Measurements from ENCODE around the gene GPR161.

Gene GPR161

GRCh38 chr1:168054117-168054516 is 82.6 kb downstream of the GPR161 start:
- H3K9me3 Mint-ChIP-seq, result no peaks in the 10 kb centered on the region
- no peak for DNase-seq
- no peak overlapping the region for H3K4me3 Mint-ChIP-seq
- ATAC-seq (replicated peaks), result no peak
- H3K36me3 Mint-ChIP-seq (ENCODE audit: insufficient read depth), result peaks cover 12% of the 10 kb centered on the region
- H3K27me3 Mint-ChIP-seq, result no peaks in the 10 kb centered on the region
- H3K27ac Mint-ChIP-seq, result peak overlapping the region; percentile 7 to 23
- H3K4me1 Mint-ChIP-seq (ENCODE audit: low read depth in 2 of 2), result peaks cover 11 to 12% of the 10 kb centered on the region in 2 donors

GRCh38 chr1:168053681-168054080 is 83.0 kb downstream of the GPR161 start:
- H3K27ac Mint-ChIP-seq, result peak overlapping the region; percentile 7 to 23
- H3K4me1 Mint-ChIP-seq (ENCODE audit: low read depth in 2 of 2), result peaks cover 11 to 12% of the 10 kb centered on the region in 2 donors
- H3K9me3 Mint-ChIP-seq, result no peaks in the 10 kb centered on the region
- no peaks in the 10 kb centered on the region for H3K27me3 Mint-ChIP-seq
- H3K36me3 Mint-ChIP-seq (ENCODE audit: insufficient read depth), result peaks cover 13% of the 10 kb centered on the region
- DNase-seq (no peak), ATAC-seq (replicated peaks) (peak; percentile 36)
- no peak overlapping the region for H3K4me3 Mint-ChIP-seq

GRCh38 chr1:168050880-168051279 is 85.8 kb downstream of the GPR161 start:
- peak overlapping the region in 1 of 2 donors; percentile 27 for H3K27ac Mint-ChIP-seq
- no peak for ATAC-seq (replicated peaks)
- peaks cover 13% of the 10 kb centered on the region for H3K36me3 Mint-ChIP-seq (ENCODE audit: insufficient read depth)
- H3K4me3 Mint-ChIP-seq, result no peak overlapping the region
- H3K4me1 Mint-ChIP-seq (ENCODE audit: low read depth in 2 of 2), result peaks cover 11 to 12% of the 10 kb centered on the region in 2 donors
- H3K27me3 Mint-ChIP-seq, result no peaks in the 10 kb centered on the region
- DNase-seq, result no peak
- H3K9me3 Mint-ChIP-seq, result no peaks in the 10 kb centered on the region

GRCh38 chr1:168050307-168050706 is 86.4 kb downstream of the GPR161 start:
- Mint-ChIP-seq H3K4me3 (no peak overlapping the region), H3K27me3 (no peaks in the 10 kb centered on the region), H3K4me1 (ENCODE audit: low read depth in 2 of 2) (peaks cover 11 to 12% of the 10 kb centered on the region in 2 donors), H3K27ac (peak overlapping the region in 1 of 2 donors; percentile 27), H3K9me3 (no peaks in the 10 kb centered on the region), H3K36me3 (ENCODE audit: insufficient read depth) (peaks cover 13% of the 10 kb centered on the region)
- ATAC-seq (replicated peaks) (no peak), DNase-seq (no peak)

GRCh38 chr1:168045311-168045710 is 91.4 kb downstream of the GPR161 start:
- Mint-ChIP-seq H3K27ac (no peak overlapping the region), H3K4me3 (no peak overlapping the region), H3K36me3 (ENCODE audit: insufficient read depth) (peaks cover 25% of the 10 kb centered on the region), H3K4me1 (ENCODE audit: low read depth in 2 of 2) (no peaks in the 10 kb centered on the region), H3K27me3 (no peaks in the 10 kb centered on the region), H3K9me3 (no peaks in the 10 kb centered on the region)
- DNase-seq (no peak), ATAC-seq (replicated peaks) (no peak)

- Mint-ChIP-seq H3K27me3 (no peaks in the 10 kb centered on the region), H3K9me3 (no peaks in the 10 kb centered on the region), H3K4me3 (no peak overlapping the region), H3K36me3 (ENCODE audit: insufficient read depth) (peaks cover 15% of the 10 kb centered on the region), H3K4me1 (ENCODE audit: low read depth in 2 of 2) (no peaks in the 10 kb centered on the region), H3K27ac (no peak overlapping the region)
- no peak for ATAC-seq (replicated peaks)
- no peak for DNase-seq
Observed at GRCh38 chr1:168042362-168042761, 94.4 kb downstream of the GPR161 start.

GRCh38 chr1:168035345-168035744 is 101.4 kb downstream of the GPR161 start:
- Mint-ChIP-seq H3K36me3 (ENCODE audit: insufficient read depth) (peaks cover 4% of the 10 kb centered on the region), H3K4me1 (ENCODE audit: low read depth in 2 of 2) (no peaks in the 10 kb centered on the region), H3K27me3 (no peaks in the 10 kb centered on the region), H3K4me3 (no peak overlapping the region), H3K9me3 (no peaks in the 10 kb centered on the region), H3K27ac (no peak overlapping the region)
- no peak for DNase-seq
- no peak for ATAC-seq (replicated peaks)

- Mint-ChIP-seq H3K27me3 (no peaks in the 10 kb centered on the region), H3K4me1 (ENCODE audit: low read depth in 2 of 2) (no peaks in the 10 kb centered on the region), H3K27ac (no peak overlapping the region), H3K4me3 (no peak overlapping the region), H3K9me3 (no peaks in the 10 kb centered on the region), H3K36me3 (ENCODE audit: insufficient read depth) (peaks cover 4% of the 10 kb centered on the region)
- DNase-seq, result no peak
- ATAC-seq (replicated peaks), result no peak
Observed at GRCh38 chr1:168032029-168032428, 104.7 kb downstream of the GPR161 start.

GRCh38 chr1:168031627-168032026 is 105.1 kb downstream of the GPR161 start:
- ATAC-seq (replicated peaks) (no peak), DNase-seq (no peak)
- Mint-ChIP-seq H3K4me1 (ENCODE audit: low read depth in 2 of 2) (no peaks in the 10 kb centered on the region), H3K4me3 (no peak overlapping the region), H3K27ac (no peak overlapping the region), H3K9me3 (no peaks in the 10 kb centered on the region), H3K36me3 (ENCODE audit: insufficient read depth) (peaks cover 4% of the 10 kb centered on the region), H3K27me3 (no peaks in the 10 kb centered on the region)

- Mint-ChIP-seq H3K9me3 (no peaks in the 10 kb centered on the region), H3K36me3 (ENCODE audit: insufficient read depth) (peaks cover 4% of the 10 kb centered on the region), H3K27ac (no peak overlapping the region), H3K4me1 (ENCODE audit: low read depth in 2 of 2) (no peaks in the 10 kb centered on the region), H3K4me3 (no peak overlapping the region), H3K27me3 (no peaks in the 10 kb centered on the region)
- ATAC-seq (replicated peaks), result no peak
- DNase-seq, result no peak
Observed at GRCh38 chr1:168031198-168031597, 105.5 kb downstream of the GPR161 start.
